ENCODE data around the gene EXOSC5. TPM values are rescaled to one million over a fixed set of nuclear protein-coding genes. Genes with fewer than 3 reads are reported as not detected.
A peak's percentile ranks its signal among the peaks of the same experiment; 100 is the strongest.

Gene EXOSC5
- total and polyA plus RNA-seq, 9 of the 15 experiments (the other 6 are each of a cell fraction or from before 2014, with no cell fraction given) = 10.9 to 75.5 (median 37.8) TPM

- TF ChIP-seq HES1 (IDR thresholded peaks at IDR 0.05; ENCODE audit: low read depth) (0 out of 2 replicates have a peak, but pooled peaks have one; percentile 16), BRD9 (IDR thresholded peaks at IDR 0.05; ENCODE audit: low read depth, partially characterized antibody) (no peak), ZNF347 (CRISPR knock-in tag; IDR thresholded peaks at IDR 0.05; ENCODE audit: low read depth) (no peak), ZNF764 (CRISPR knock-in tag; IDR thresholded peaks at IDR 0.05; ENCODE audit: low read depth) (no peak), ARID1B (IDR thresholded peaks at IDR 0.05) (peak; percentile 84), WHSC1 (IDR thresholded peaks at IDR 0.05; ENCODE audit: low read length) (no peak), SMC3 (conservative IDR thresholded peaks at IDR 0.05; ENCODE audit: insufficient read depth, low read depth, low read length) (no peak), FOXK2 (conservative IDR thresholded peaks at IDR 0.05 in 1 of 2, IDR thresholded peaks at IDR 0.05 in 1 of 2; ENCODE audit: low read depth in 2 of 2) (peak; percentile 52 to 67; a peak in 2 of 4 replicates), KHSRP (IDR thresholded peaks at IDR 0.05) (no peak), ZNF408 (CRISPR knock-in tag; IDR thresholded peaks at IDR 0.05; ENCODE audit: low read depth) (no peak), THAP12 (CRISPR knock-in tag; IDR thresholded peaks at IDR 0.05) (no peak), KLF1 (tag; IDR thresholded peaks at IDR 0.05) (no peak), SAP30 (IDR thresholded peaks at IDR 0.05; ENCODE audit: borderline replicate concordance, insufficient read depth, low read depth, low read length, poor library complexity, severe bottlenecking) (peak; percentile 52), HBP1 (CRISPR knock-in tag; IDR thresholded peaks at IDR 0.05) (0 out of 2 replicates have a peak, but pooled peaks have one; percentile 19), PURB (CRISPR knock-in tag; IDR thresholded peaks at IDR 0.05; ENCODE audit: low read depth) (no peak)
Observed at GRCh38 chr19:41350735-41351338, 46.3 kb downstream of the EXOSC5 start (continued).
